Trophoblast cell (in vitro differentiated cells and primary cell): ENCODE data around the gene RIT2.

ENCODE experiments used
- DNase-seq, 2 donors: peaks; one replicate each; pipeline ENCODE4 v3.0.0-alpha.2; 2016
- H2AFZ ChIP-seq: 2 replicates; pipeline ENCODE4 v1.6.1; 2013; ENCODE audit warnings: low read length, moderate library complexity, mild to moderate bottlenecking; ENCODE audit not compliant: insufficient read depth, poor library complexity
- H2AK5ac ChIP-seq: 2 replicates; pipeline ENCODE4 v1.6.1; 2013; ENCODE audit warnings: mild to moderate bottlenecking, low read length
- H2BK120ac ChIP-seq: 2 replicates; pipeline ENCODE4 v1.6.1; 2013; ENCODE audit warnings: low read length, mild to moderate bottlenecking, moderate library complexity; ENCODE audit not compliant: insufficient read depth, poor library complexity
- H2BK12ac ChIP-seq: 2 replicates; pipeline ENCODE4 v1.6.1; 2013; ENCODE audit warnings: mild to moderate bottlenecking, low read length, moderate library complexity
- H2BK5ac ChIP-seq: 2 replicates; pipeline ENCODE4 v1.6.1; 2013; ENCODE audit warnings: low read length, low read depth, moderate library complexity, mild to moderate bottlenecking; ENCODE audit not compliant: poor library complexity
- H3K14ac ChIP-seq: 2 replicates; pipeline ENCODE4 v1.6.1; 2013; ENCODE audit warnings: mild to moderate bottlenecking, low read length
- H3K18ac ChIP-seq: 2 replicates; pipeline ENCODE4 v1.6.1; 2013; ENCODE audit warnings: mild to moderate bottlenecking, low read length
- H3K23ac ChIP-seq: 2 replicates; pipeline ENCODE4 v1.6.1; 2013; ENCODE audit warnings: low read length
- H3K27ac ChIP-seq: 2 replicates; pipeline ENCODE4 v1.5.1; 2013; ENCODE audit warnings: low read depth, mild to moderate bottlenecking, inconsistent platforms, low read length, moderate library complexity
- H3K27me3 ChIP-seq: 2 replicates; pipeline ENCODE4 v1.6.1; 2013; ENCODE audit warnings: inconsistent platforms, mild to moderate bottlenecking, low read length, moderate library complexity; ENCODE audit not compliant: insufficient read depth
- H3K36me3 ChIP-seq, 2 experiments: 1 replicate in 1 of 2; 2 replicates in 1 of 2; pipeline ENCODE4 v1.6.1; 2013; ENCODE audit warnings: low read length in 2 of 2, mild to moderate bottlenecking in 2 of 2, moderate library complexity in 1 of 2; ENCODE audit not compliant: insufficient read depth in 2 of 2, control insufficient read depth in 1 of 2
- H3K4ac ChIP-seq: 2 replicates; pipeline ENCODE4 v1.6.1; 2013; ENCODE audit warnings: low read depth, mild to moderate bottlenecking, low read length, moderate library complexity
- H3K4me1 ChIP-seq, 2 experiments: 1 replicate in 1 of 2; 2 replicates in 1 of 2; pipeline ENCODE4 v1.6.1; 2013; ENCODE audit warnings: low read length in 2 of 2, mild to moderate bottlenecking in 2 of 2, moderate library complexity in 1 of 2; ENCODE audit not compliant: insufficient read depth in 2 of 2, control insufficient read depth in 1 of 2
- H3K4me2 ChIP-seq: 2 replicates; pipeline ENCODE4 v1.6.1; 2013; ENCODE audit warnings: inconsistent platforms, mild to moderate bottlenecking, low read length, moderate library complexity
- H3K4me3 ChIP-seq: 2 replicates; pipeline ENCODE4 v1.5.1; 2013; ENCODE audit warnings: mild to moderate bottlenecking, low read depth, low read length, inconsistent platforms
- H3K79me1 ChIP-seq: one replicate; pipeline ENCODE4 v1.6.1; 2013; ENCODE audit warnings: low read length
- H3K79me2 ChIP-seq: 2 replicates; pipeline ENCODE4 v1.6.1; 2013; ENCODE audit warnings: low read length, mild to moderate bottlenecking; ENCODE audit not compliant: control insufficient read depth, insufficient read depth, poor library complexity
- H3K9ac ChIP-seq: 2 replicates; pipeline ENCODE4 v1.6.1; 2013; ENCODE audit warnings: mild to moderate bottlenecking, low read length
- H3K9me3 ChIP-seq: 2 replicates; pipeline ENCODE4 v1.6.1; 2013; ENCODE audit warnings: low read depth, mild to moderate bottlenecking, control low read depth, inconsistent platforms, low read length; ENCODE audit not compliant: insufficient read depth
- H4K12ac ChIP-seq: 2 replicates; pipeline ENCODE4 v1.6.1; 2013; ENCODE audit warnings: low read depth, mild to moderate bottlenecking, low read length, moderate library complexity
- H4K8ac ChIP-seq: 2 replicates; pipeline ENCODE4 v1.6.1; 2013; ENCODE audit warnings: low read depth, mild to moderate bottlenecking, low read length, moderate library complexity
- H4K91ac ChIP-seq: one replicate; pipeline ENCODE4 v1.6.1; 2013; ENCODE audit warnings: low read depth, mild to moderate bottlenecking, low read length, moderate library complexity
- WGBS: extraction: QIAGEN DNeasy Blood & Tissue Kit; methylation state at CpG from one replicate; pipeline ENCODE4 v1.1.7; 2013; ENCODE audit warnings: missing lambda C conversion rate; ENCODE audit not compliant: insufficient read length, insufficient coverage; ENCODE audit errors: extremely low coverage; 5-methylcytosine and 5-hydroxymethylcytosine counted together

The RIT2 gene

GRCh38 chr18:42758852-42759251 is 356.6 kb downstream of the RIT2 start:
- Histone ChIP-seq H3K23ac (no peak overlapping the region), H2BK120ac (no peak overlapping the region), H2AK5ac (no peak overlapping the region), H2BK12ac (no peak overlapping the region), H3K4me3 (no peak overlapping the region), H3K4ac (no peak overlapping the region), H3K4me2 (no peak overlapping the region), H3K79me1 (no peaks in the 10 kb centered on the region), H3K18ac (no peak overlapping the region), H3K79me2 (no peaks in the 10 kb centered on the region), H2AFZ (no peak overlapping the region), H4K8ac (no peak overlapping the region), H3K9ac (no peak overlapping the region), H3K27ac (no peak overlapping the region), H3K14ac (no peak overlapping the region), H4K91ac (no peak overlapping the region), H3K4me1 (no peaks in the 10 kb centered on the region), H3K36me3 (no peaks in the 10 kb centered on the region), H3K27me3 (no peaks in the 10 kb centered on the region), H3K9me3 (no peaks in the 10 kb centered on the region), H2BK5ac (no peak overlapping the region), H4K12ac (no peak overlapping the region)
- DNase-seq: no peak
- no CpG with 5 or more reads among the region's 2 CpGs for WGBS

- H3K36me3 ChIP-seq: no peaks in the 10 kb centered on the region
- no peaks in the 10 kb centered on the region for H3K4me1 ChIP-seq
- H2BK5ac ChIP-seq: no peak overlapping the region
- H4K91ac ChIP-seq: no peak overlapping the region
- no peak overlapping the region for H2AK5ac ChIP-seq
- H2AFZ ChIP-seq: no peak overlapping the region
- no peak overlapping the region for H3K9ac ChIP-seq
- H2BK120ac ChIP-seq: no peak overlapping the region
- H3K4me2 ChIP-seq: no peak overlapping the region
- no CpG with 5 or more reads among the region's 3 CpGs for WGBS
- no peak overlapping the region for H4K12ac ChIP-seq
- H3K27me3 ChIP-seq: no peaks in the 10 kb centered on the region
- no peak overlapping the region for H3K4me3 ChIP-seq
- no peak overlapping the region for H3K23ac ChIP-seq
- no peak for DNase-seq
- no peak overlapping the region for H3K18ac ChIP-seq
- H3K9me3 ChIP-seq: no peaks in the 10 kb centered on the region
- H2BK12ac ChIP-seq: no peak overlapping the region
- H3K79me2 ChIP-seq: no peaks in the 10 kb centered on the region
- no peak overlapping the region for H3K27ac ChIP-seq
- H4K8ac ChIP-seq: no peak overlapping the region
- H3K4ac ChIP-seq: no peak overlapping the region
- no peaks in the 10 kb centered on the region for H3K79me1 ChIP-seq
- no peak overlapping the region for H3K14ac ChIP-seq
Observed at GRCh38 chr18:42756214-42756613, 359.3 kb downstream of the RIT2 start.

- Histone ChIP-seq H3K4me2 (no peak overlapping the region), H3K79me1 (no peaks in the 10 kb centered on the region), H3K4me3 (no peak overlapping the region), H2BK120ac (no peak overlapping the region), H3K27ac (no peak overlapping the region), H3K4me1 (no peaks in the 10 kb centered on the region), H2BK12ac (no peak overlapping the region), H3K14ac (no peak overlapping the region), H3K27me3 (no peaks in the 10 kb centered on the region), H3K36me3 (no peaks in the 10 kb centered on the region), H2AK5ac (no peak overlapping the region), H3K9ac (no peak overlapping the region), H3K79me2 (no peaks in the 10 kb centered on the region), H2AFZ (no peak overlapping the region), H4K8ac (no peak overlapping the region), H4K91ac (no peak overlapping the region), H3K4ac (no peak overlapping the region), H3K23ac (no peak overlapping the region), H2BK5ac (no peak overlapping the region), H3K18ac (no peak overlapping the region), H3K9me3 (no peaks in the 10 kb centered on the region), H4K12ac (no peak overlapping the region)
- WGBS: no CpG with 5 or more reads among the region's 4 CpGs
- DNase-seq: no peak
Observed at GRCh38 chr18:42752916-42753315, 362.6 kb downstream of the RIT2 start.

- Histone ChIP-seq H3K14ac (no peak overlapping the region), H4K12ac (no peak overlapping the region), H2AFZ (no peak overlapping the region), H3K9ac (no peak overlapping the region), H3K36me3 (no peaks in the 10 kb centered on the region), H2AK5ac (no peak overlapping the region), H3K27me3 (no peaks in the 10 kb centered on the region), H3K79me2 (no peaks in the 10 kb centered on the region), H3K79me1 (no peaks in the 10 kb centered on the region), H3K4ac (no peak overlapping the region), H4K8ac (no peak overlapping the region), H3K4me2 (no peak overlapping the region), H3K4me1 (no peaks in the 10 kb centered on the region), H4K91ac (no peak overlapping the region), H3K23ac (no peak overlapping the region), H3K9me3 (no peaks in the 10 kb centered on the region), H2BK12ac (no peak overlapping the region), H3K27ac (no peak overlapping the region), H2BK120ac (no peak overlapping the region), H2BK5ac (no peak overlapping the region), H3K18ac (no peak overlapping the region), H3K4me3 (no peak overlapping the region)
- no CpG with 5 or more reads among the region's 1 CpG for WGBS
- DNase-seq: no peak
Observed at GRCh38 chr18:42746794-42747193, 368.7 kb downstream of the RIT2 start.

- Histone ChIP-seq H3K4me3 (no peak overlapping the region), H2BK12ac (no peak overlapping the region), H3K18ac (no peak overlapping the region), H3K23ac (no peak overlapping the region), H3K4ac (no peak overlapping the region), H3K14ac (no peak overlapping the region), H3K9ac (no peak overlapping the region), H2BK5ac (no peak overlapping the region), H3K79me2 (no peaks in the 10 kb centered on the region), H3K27me3 (no peaks in the 10 kb centered on the region), H3K27ac (no peak overlapping the region), H2BK120ac (no peak overlapping the region), H3K79me1 (no peaks in the 10 kb centered on the region), H2AFZ (no peak overlapping the region), H4K91ac (no peak overlapping the region), H2AK5ac (no peak overlapping the region), H3K36me3 (no peaks in the 10 kb centered on the region), H4K8ac (no peak overlapping the region), H3K9me3 (no peaks in the 10 kb centered on the region), H3K4me1 (no peaks in the 10 kb centered on the region), H3K4me2 (no peak overlapping the region), H4K12ac (no peak overlapping the region)
- no peak for DNase-seq
Observed at GRCh38 chr18:42745931-42746330, 369.6 kb downstream of the RIT2 start.
